Right ventricle myocardium inferior (tissue), 1 donor: ENCODE data around the gene GAS7. TPM values are rescaled to one million over a fixed set of nuclear protein-coding genes. Genes with fewer than 3 reads are reported as not detected.
A peak's percentile ranks its signal among the peaks of the same experiment; 100 is the strongest.
"Not testable (repeated sequence)": the region's sequence is repeated elsewhere in the genome, so short reads cannot be mapped to it uniquely, and the experiment has no call there.

ENCODE experiments used
- ATAC-seq: fragments of 200-7000 bp; cut with Tn5 transposase; one replicate; pipeline ENCODE4 v1.9.1; 2020; ENCODE audit warnings: mild to moderate bottlenecking, moderate library complexity
- DNase-seq: peaks from one replicate; pipeline ENCODE4 v3.0.0; 2021; ENCODE audit errors: missing footprints
- intact Hi-C: fragments of 100-400 bp; cut with DNase I; formaldehyde crosslinking; loops from one replicate; pipeline ENCODE4 v1.11.0; 2022
- total RNA-seq: library from RNA; stranded (reverse); fragmentation: NEBNext Ultra II Directional; extraction: Animal tissue kit (Norgen Biotek cat#: 25700); gene quantifications from one replicate; pipeline ENCODE4 v1.2.1, GENCODE V29; 2021
- donor health status: DM: no; HTN: yes; CAD: no; lungs with severe emphysema.

Gene GAS7
- total RNA-seq, 1 donor from 2014 or later = 90.5 TPM

- DNase-seq = no peak
- peak; percentile 56 for ATAC-seq
Observed at GRCh38 chr17:10022416-10022815, 176.0 kb downstream of the GAS7 start.

GRCh38 chr17:10021272-10021984 lies 177.0 kb downstream of the GAS7 start:
- ATAC-seq = peak; percentile 61
- DNase-seq = peak; percentile 85
- intact Hi-C loops = no loop called here

More at GRCh38 chr17:10022416-10022815, 176.0 kb downstream of the GAS7 start:
- intact Hi-C loops = no loop called here

GRCh38 chr17:10019941-10020451 lies 178.4 kb downstream of the GAS7 start:
- intact Hi-C loops = no loop called here
- ATAC-seq (no peak), DNase-seq (no peak)

GRCh38 chr17:10018461-10018891 lies 179.9 kb downstream of the GAS7 start:
- ATAC-seq = peak; percentile 14
- intact Hi-C loops = no loop called here
- DNase-seq = no peak

- ATAC-seq, intact Hi-C loops, DNase-seq: not testable (repeated sequence)
Observed at GRCh38 chr17:10016958-10017570, 181.3 kb downstream of the GAS7 start.

GRCh38 chr17:10013365-10014112 lies 184.9 kb downstream of the GAS7 start:
- intact Hi-C loops = no loop called here
- ATAC-seq (peak; percentile 18), DNase-seq (no peak)

GRCh38 chr17:10010752-10011151 lies 187.7 kb downstream of the GAS7 start:
- ATAC-seq (no peak), DNase-seq (no peak)
- intact Hi-C loops = no loop called here

- intact Hi-C loops = no loop called here
- no peak for ATAC-seq
- no peak for DNase-seq
Observed at GRCh38 chr17:10003705-10004104, 194.7 kb downstream of the GAS7 start.

GRCh38 chr17:10002567-10003360 lies 195.6 kb downstream of the GAS7 start:
- ATAC-seq, DNase-seq, intact Hi-C loops: not testable (repeated sequence)

- ATAC-seq = no peak
Observed at GRCh38 chr17:10001306-10001873, 197.0 kb downstream of the GAS7 start.

GRCh38 chr17:9999919-10000695 lies 198.3 kb downstream of the GAS7 start:
- intact Hi-C loops = no loop called here
- ATAC-seq = no peak

More at GRCh38 chr17:10001306-10001873, 197.0 kb downstream of the GAS7 start:
- intact Hi-C loops = no loop called here
- DNase-seq = no peak

GRCh38 chr17:9998060-9998459 lies 200.3 kb downstream of the GAS7 start:
- ATAC-seq (peak; percentile 38), DNase-seq (no peak)
- intact Hi-C loops = no loop called here

More at GRCh38 chr17:9999919-10000695, 198.3 kb downstream of the GAS7 start:
- DNase-seq = no peak

GRCh38 chr17:9994761-9995160 lies 203.6 kb downstream of the GAS7 start:
- ATAC-seq = no peak
- intact Hi-C loops = no loop called here
- DNase-seq = no peak

GRCh38 chr17:9991796-9992195 lies 206.6 kb downstream of the GAS7 start:
- no peak for ATAC-seq
- intact Hi-C loops = no loop called here
- no peak for DNase-seq

GRCh38 chr17:9991351-9991750 lies 207.1 kb downstream of the GAS7 start:
- no peak for ATAC-seq
- DNase-seq = no peak
- intact Hi-C loops = no loop called here

GRCh38 chr17:9987779-9988585 lies 210.4 kb downstream of the GAS7 start:
- intact Hi-C loops = no loop called here
- DNase-seq = peak; percentile 80
- ATAC-seq = peak; percentile 37
